GM18502 (cell line): ENCODE results near the gene DNMT3A.

Source experiments
- ATAC-seq: cut with Tn5 transposase; IDR thresholded peaks from one replicate; pipeline ENCODE4 v1.9.1; 2021; ENCODE audit warnings: mild to moderate bottlenecking; ENCODE audit not compliant: unreplicated experiment, poor library complexity

DNMT3A gene

GRCh38 chr2:25308599-25308998 lies 33.1 kb downstream of the DNMT3A start:
- ATAC-seq: no peak

GRCh38 chr2:25307949-25308557 lies 33.7 kb downstream of the DNMT3A start:
- no peak for ATAC-seq

GRCh38 chr2:25306777-25307368 lies 34.9 kb downstream of the DNMT3A start:
- ATAC-seq: no peak

GRCh38 chr2:25305775-25306174 lies 36.0 kb downstream of the DNMT3A start:
- ATAC-seq: no peak

GRCh38 chr2:25304826-25305596 lies 36.7 kb downstream of the DNMT3A start:
- no peak for ATAC-seq

GRCh38 chr2:25304321-25304720 lies 37.4 kb downstream of the DNMT3A start:
- ATAC-seq: no peak

- no peak for ATAC-seq
Observed at GRCh38 chr2:25303633-25304236, 38.0 kb downstream of the DNMT3A start.

- no peak for ATAC-seq
Observed at GRCh38 chr2:25302758-25303375, 38.9 kb downstream of the DNMT3A start.

- peak; percentile 95 for ATAC-seq
Observed at GRCh38 chr2:25301453-25302352, 40.0 kb downstream of the DNMT3A start.

- no peak for ATAC-seq
Observed at GRCh38 chr2:25300001-25300400, 41.7 kb downstream of the DNMT3A start.

- ATAC-seq: no peak
Observed at GRCh38 chr2:25298776-25299431, 42.8 kb downstream of the DNMT3A start.

GRCh38 chr2:25297738-25298137 lies 44.0 kb downstream of the DNMT3A start:
- ATAC-seq: no peak

- ATAC-seq: no peak
Observed at GRCh38 chr2:25295621-25296020, 46.1 kb downstream of the DNMT3A start.

GRCh38 chr2:25294573-25295462 lies 46.9 kb downstream of the DNMT3A start:
- peak; percentile 91 for ATAC-seq

- ATAC-seq: no peak
Observed at GRCh38 chr2:25293958-25294562, 47.7 kb downstream of the DNMT3A start.

GRCh38 chr2:25293145-25293544 lies 48.6 kb downstream of the DNMT3A start:
- no peak for ATAC-seq

GRCh38 chr2:25292408-25292807 lies 49.3 kb downstream of the DNMT3A start:
- no peak for ATAC-seq
